H9 (cell line): ENCODE results near the gene KIF23. TPM values are rescaled to one million over a fixed set of nuclear protein-coding genes. Genes with fewer than 3 reads are reported as not detected.

Experiments
- DNase-seq: peaks from one replicate; pipeline ENCODE4 v3.0.0-alpha.2; 2017
- H2AFZ ChIP-seq: one replicate; pipeline ENCODE4 v1.6.1; 2013; ENCODE audit warnings: mild to moderate bottlenecking, low read length, control low read depth, moderate library complexity
- H2AK5ac ChIP-seq: 2 replicates; pipeline ENCODE4 v1.6.1; 2013; ENCODE audit warnings: low read length, control low read depth, mixed read lengths; ENCODE audit not compliant: insufficient read length
- H2BK120ac ChIP-seq: one replicate; pipeline ENCODE4 v1.6.1; 2013; ENCODE audit warnings: low read depth, mild to moderate bottlenecking, low read length, control low read depth, inconsistent platforms; ENCODE audit not compliant: poor library complexity, severe bottlenecking
- H2BK12ac ChIP-seq: 2 replicates; pipeline ENCODE4 v1.6.1; 2013; ENCODE audit warnings: low read length, control low read depth, mixed read lengths, low read depth; ENCODE audit not compliant: insufficient read length
- H2BK15ac ChIP-seq: 2 replicates; pipeline ENCODE4 v1.6.1; 2013; ENCODE audit warnings: low read depth, low read length, control low read depth
- H2BK20ac ChIP-seq: one replicate; pipeline ENCODE4 v1.6.1; 2013; ENCODE audit warnings: low read depth, mild to moderate bottlenecking, low read length, control low read depth, inconsistent platforms; ENCODE audit not compliant: poor library complexity, severe bottlenecking
- H2BK5ac ChIP-seq: 2 replicates; pipeline ENCODE4 v1.6.1; 2013; ENCODE audit warnings: low read length, control low read depth, mixed read lengths; ENCODE audit not compliant: insufficient read length
- H3K14ac ChIP-seq: 2 replicates; pipeline ENCODE4 v1.6.1; 2013; ENCODE audit warnings: low read length, control low read depth; ENCODE audit not compliant: insufficient read depth
- H3K18ac ChIP-seq: 2 replicates; pipeline ENCODE4 v1.6.1; 2013; ENCODE audit warnings: low read depth, mild to moderate bottlenecking, mixed read lengths, low read length, control low read depth; ENCODE audit not compliant: insufficient read length
- H3K23ac ChIP-seq: 2 replicates; pipeline ENCODE4 v1.6.1; 2013; ENCODE audit warnings: low read length, control low read depth, mixed read lengths, low read depth; ENCODE audit not compliant: insufficient read length
- H3K23me2 ChIP-seq: 2 replicates; pipeline ENCODE4 v1.6.1; 2013; ENCODE audit warnings: low read depth, mild to moderate bottlenecking, mixed read lengths, low read length, control low read depth; ENCODE audit not compliant: insufficient read length, poor library complexity, severe bottlenecking
- H3K27ac ChIP-seq: 2 replicates; pipeline ENCODE4 v1.5.1; 2013; ENCODE audit warnings: low read length, control low read depth, mixed read lengths, low read depth; ENCODE audit not compliant: insufficient read length
- H3K27me3 ChIP-seq: 2 replicates; pipeline ENCODE4 v1.6.1; 2013; ENCODE audit warnings: low read length, control low read depth, inconsistent platforms; ENCODE audit not compliant: insufficient read depth
- H3K4ac ChIP-seq: 2 replicates; pipeline ENCODE4 v1.6.1; 2013; ENCODE audit warnings: low read depth, mild to moderate bottlenecking, control low read depth, inconsistent platforms, low read length, moderate library complexity
- H3K4me1 ChIP-seq: 2 replicates; pipeline ENCODE4 v1.6.1; 2013; ENCODE audit warnings: low read length, control low read depth, inconsistent platforms; ENCODE audit not compliant: insufficient read depth
- H3K4me2 ChIP-seq: 2 replicates; pipeline ENCODE4 v1.6.1; 2013; ENCODE audit warnings: low read length, control low read depth, mixed read lengths; ENCODE audit not compliant: insufficient read length, insufficient read depth
- H3K56ac ChIP-seq: 2 replicates; pipeline ENCODE4 v1.6.1; 2013; ENCODE audit warnings: low read depth, mild to moderate bottlenecking, mixed read lengths, low read length, control low read depth; ENCODE audit not compliant: insufficient read length
- H3K79me1 ChIP-seq: 2 replicates; pipeline ENCODE4 v1.6.1; 2013; ENCODE audit warnings: low read depth, mild to moderate bottlenecking, moderate library complexity, low read length, control low read depth, inconsistent platforms; ENCODE audit not compliant: insufficient read depth, poor library complexity, severe bottlenecking
- H3K79me2 ChIP-seq: 2 replicates; pipeline ENCODE4 v1.6.1; 2013; ENCODE audit warnings: low read length, control low read depth, inconsistent platforms; ENCODE audit not compliant: insufficient read depth
- H3K9ac ChIP-seq: 2 replicates; pipeline ENCODE4 v1.6.1; 2013; ENCODE audit warnings: low read length, control low read depth, mixed read lengths; ENCODE audit not compliant: insufficient read length; ENCODE audit errors: extremely low read depth
- H3K9me3 ChIP-seq: one replicate; pipeline ENCODE4 v1.6.1; 2013; ENCODE audit warnings: low read depth, low read length, inconsistent platforms; ENCODE audit not compliant: control insufficient read depth
- H3T11ph ChIP-seq: one replicate; pipeline ENCODE4 v1.6.1; 2013; ENCODE audit warnings: mild to moderate bottlenecking, low read length, control low read depth, inconsistent platforms
- H4K20me1 ChIP-seq: one replicate; pipeline ENCODE4 v1.6.1; 2013; ENCODE audit not compliant: control insufficient read depth, insufficient read length, insufficient read depth
- H4K5ac ChIP-seq: 2 replicates; pipeline ENCODE4 v1.6.1; 2013; ENCODE audit warnings: low read depth, mild to moderate bottlenecking, mixed read lengths, low read length, control low read depth; ENCODE audit not compliant: insufficient read length
- H4K8ac ChIP-seq: replicated peaks from 2 replicates; pipeline ENCODE4 v1.6.1; 2013; ENCODE audit warnings: low read length, control low read depth, mixed read lengths, low read depth; ENCODE audit not compliant: insufficient read length
- H4K91ac ChIP-seq: 2 replicates; pipeline ENCODE4 v1.6.1; 2013; ENCODE audit warnings: low read depth, mild to moderate bottlenecking, moderate library complexity, mixed read lengths, low read length, control low read depth; ENCODE audit not compliant: insufficient read length
- H3K27ac Mint-ChIP-seq, 3 experiments: 2 replicates in 2 of 3; 3 replicates in 1 of 3; pipeline ENCODE4 v1.8.0; 2020 to 2021; ENCODE audit warnings: mixed read lengths in 3 of 3, mild to moderate bottlenecking in 1 of 3, moderate library complexity in 1 of 3
- H3K27me3 Mint-ChIP-seq: 2 replicates; pipeline ENCODE4 v1.8.0; 2021; ENCODE audit warnings: low read depth, mild to moderate bottlenecking, moderate library complexity, mixed read lengths
- H3K36me3 Mint-ChIP-seq, 3 experiments: 2 replicates in 2 of 3; 3 replicates in 1 of 3; pipeline ENCODE4 v1.8.0; 2020 to 2021; ENCODE audit warnings: low read depth in 3 of 3, mixed read lengths in 3 of 3; ENCODE audit not compliant: insufficient read depth in 1 of 3
- H3K4me1 Mint-ChIP-seq, 2 experiments: 2 replicates each; pipeline ENCODE4 v1.8.0; 2020; ENCODE audit warnings: mixed read lengths in 2 of 2
- H3K4me3 Mint-ChIP-seq, 2 experiments: 2 replicates in 1 of 2; 3 replicates in 1 of 2; pipeline ENCODE4 v1.8.0; 2020 to 2021; ENCODE audit warnings: mild to moderate bottlenecking in 2 of 2, mixed read lengths in 2 of 2, moderate library complexity in 1 of 2
- H3K9me3 Mint-ChIP-seq, 2 experiments: 2 replicates in 1 of 2; 3 replicates in 1 of 2; pipeline ENCODE4 v1.8.0; 2020; ENCODE audit warnings: mild to moderate bottlenecking in 2 of 2, mixed read lengths in 2 of 2, moderate library complexity in 1 of 2
- WGBS: extraction: QIAGEN DNeasy Blood & Tissue Kit; methylation state at CpG from one replicate; pipeline ENCODE4 v1.1.7; 2013; ENCODE audit warnings: missing lambda C conversion rate, low lambda C conversion rate, mixed read lengths; ENCODE audit not compliant: insufficient read length; ENCODE audit errors: extremely low coverage; 5-methylcytosine and 5-hydroxymethylcytosine counted together
- total RNA-seq: library from RNA; stranded (reverse); gene quantifications from 2 replicates; pipeline ENCODE4 v1.2.1, GENCODE V29; 2021
- TF ChIP-seq, protein P1 (sequence below): fragments of 200-600 bp; sonication (generic); conservative IDR thresholded peaks from 3 replicates; pipeline ENCODE4 v1.8.0; 2021; ENCODE audit warnings: antibody characterized with exemption, mild to moderate bottlenecking

KIF23 gene
- total RNA-seq, 1 experiment from 2014 or later: 55.4 TPM

DNA sequence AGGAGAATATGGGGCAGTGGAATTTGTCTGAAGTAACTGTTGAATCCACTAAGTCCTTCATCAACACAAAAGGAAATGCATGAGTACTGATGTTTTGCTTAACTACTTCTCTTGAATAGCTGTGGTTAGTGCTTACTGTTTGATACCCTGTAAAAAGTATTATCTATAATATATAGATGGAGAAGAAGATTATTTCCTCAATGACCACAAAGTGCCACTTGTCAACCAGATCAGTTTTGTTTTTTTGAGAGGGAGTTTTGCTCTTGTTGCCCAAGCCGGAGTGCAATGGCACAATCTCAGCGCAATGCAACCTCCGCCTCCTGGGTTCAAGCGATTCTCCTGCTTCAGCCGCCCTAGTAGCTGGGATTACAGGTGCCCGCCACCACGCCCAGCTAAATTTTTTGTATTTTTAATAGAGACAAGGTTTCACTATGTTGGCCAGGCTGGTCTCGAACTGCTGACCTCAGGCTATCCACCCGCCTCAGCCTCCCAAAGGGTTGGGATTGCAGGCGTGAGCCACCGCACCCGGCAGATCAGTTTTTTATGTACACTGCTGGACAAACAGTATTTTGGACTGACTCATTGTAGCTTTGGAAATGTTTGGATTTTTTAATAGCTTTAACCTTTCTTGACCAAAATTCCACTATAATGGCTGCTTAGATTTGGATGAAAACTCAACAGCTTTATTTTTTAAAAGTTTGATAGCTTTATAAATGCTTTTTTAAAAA lies 37.0 kb downstream of the KIF23 start:
- DNase-seq: no peak
- Histone ChIP-seq H3K79me1 (peaks cover 7% of the 10 kb centered on the region), H4K20me1 (no peaks in the 10 kb centered on the region), H3K23me2 (peaks cover 13% of the 10 kb centered on the region), H3K56ac (no peak overlapping the region), H3K18ac (no peak overlapping the region), H3K23ac (no peak overlapping the region), H3K79me2 (peaks cover 21% of the 10 kb centered on the region), H2BK15ac (no peak overlapping the region), H3K27ac (no peak overlapping the region), H2BK12ac (no peak overlapping the region), H4K5ac (no peak overlapping the region), H2BK20ac (no peak overlapping the region), H3K4me2 (no peak overlapping the region), H3K27me3 (no peaks in the 10 kb centered on the region), H3K9ac (no peak overlapping the region), H3K14ac (no peak overlapping the region), H2AFZ (no peak overlapping the region), H4K8ac (no peak overlapping the region), H4K91ac (no peak overlapping the region), H3K4ac (no peak overlapping the region), H3T11ph (no peak overlapping the region), H2AK5ac (no peak overlapping the region), H2BK5ac (no peak overlapping the region), H2BK120ac (no peak overlapping the region), H3K9me3 (no peaks in the 10 kb centered on the region), H3K4me1 (no peaks in the 10 kb centered on the region)
- WGBS: no CpG with 5 or more reads among the region's 12 CpGs
- peaks cover 22 to 30% of the 10 kb centered on the region in 2 experiments for H3K4me1 Mint-ChIP-seq
- no peaks in the 10 kb centered on the region for H3K27me3 Mint-ChIP-seq
- TF ChIP-seq, protein P1, sequence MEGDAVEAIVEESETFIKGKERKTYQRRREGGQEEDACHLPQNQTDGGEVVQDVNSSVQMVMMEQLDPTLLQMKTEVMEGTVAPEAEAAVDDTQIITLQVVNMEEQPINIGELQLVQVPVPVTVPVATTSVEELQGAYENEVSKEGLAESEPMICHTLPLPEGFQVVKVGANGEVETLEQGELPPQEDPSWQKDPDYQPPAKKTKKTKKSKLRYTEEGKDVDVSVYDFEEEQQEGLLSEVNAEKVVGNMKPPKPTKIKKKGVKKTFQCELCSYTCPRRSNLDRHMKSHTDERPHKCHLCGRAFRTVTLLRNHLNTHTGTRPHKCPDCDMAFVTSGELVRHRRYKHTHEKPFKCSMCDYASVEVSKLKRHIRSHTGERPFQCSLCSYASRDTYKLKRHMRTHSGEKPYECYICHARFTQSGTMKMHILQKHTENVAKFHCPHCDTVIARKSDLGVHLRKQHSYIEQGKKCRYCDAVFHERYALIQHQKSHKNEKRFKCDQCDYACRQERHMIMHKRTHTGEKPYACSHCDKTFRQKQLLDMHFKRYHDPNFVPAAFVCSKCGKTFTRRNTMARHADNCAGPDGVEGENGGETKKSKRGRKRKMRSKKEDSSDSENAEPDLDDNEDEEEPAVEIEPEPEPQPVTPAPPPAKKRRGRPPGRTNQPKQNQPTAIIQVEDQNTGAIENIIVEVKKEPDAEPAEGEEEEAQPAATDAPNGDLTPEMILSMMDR: no peak
- peaks cover 40 to 62% (median 60%) of the 10 kb centered on the region in 3 experiments for H3K36me3 Mint-ChIP-seq
- peak overlapping the region; percentile 96 to 97; a peak in 4 of 5 replicates for H3K4me3 Mint-ChIP-seq
- no peak overlapping the region; a peak in 1 of 7 replicates for H3K27ac Mint-ChIP-seq
- H3K9me3 Mint-ChIP-seq: no peaks in the 10 kb centered on the region; a peak in 2 of 5 replicates
